GM23338 (cell line): ENCODE measurements around the gene MYO16. TPM values are rescaled to one million over a fixed set of nuclear protein-coding genes. Genes with fewer than 3 reads are reported as not detected.

Source experiments
- ATAC-seq: fragments of 200-7000 bp; cut with Tn5 transposase; 3 replicates; pipeline ENCODE4 v1.9.1; 2020
- DNase-seq: peaks from one replicate; pipeline ENCODE4 v3.0.0-alpha.2; 2015; ENCODE audit warnings: low spot score
- H2AFZ ChIP-seq: fragments of 200-600 bp; sonication (generic); 2 replicates; pipeline ENCODE4 v1.8.0; 2016; ENCODE audit warnings: antibody characterized with exemption, mild to moderate bottlenecking, moderate library complexity
- H3F3A ChIP-seq: fragments of 200-600 bp; sonication (generic); replicated peaks from 2 replicates; pipeline ENCODE4 v1.8.0; 2017; ENCODE audit warnings: antibody characterized with exemption, mixed run types, low read depth
- H3K27ac ChIP-seq: fragments of 200-600 bp; sonication (generic); 2 replicates; pipeline ENCODE4 v1.6.1; 2016; ENCODE audit warnings: low read depth
- H3K27me3 ChIP-seq: fragments of 200-600 bp; sonication (generic); 2 replicates; pipeline ENCODE4 v1.8.0; 2016; ENCODE audit warnings: mild to moderate bottlenecking, mixed run types, moderate library complexity; ENCODE audit not compliant: insufficient read depth
- H3K36me3 ChIP-seq: fragments of 200-600 bp; sonication (generic); 2 replicates; pipeline ENCODE4 v1.8.0; 2016; ENCODE audit warnings: mild to moderate bottlenecking; ENCODE audit not compliant: insufficient read depth
- H3K4me1 ChIP-seq: fragments of 200-600 bp; sonication (generic); 2 replicates; pipeline ENCODE4 v1.8.0; 2016; ENCODE audit warnings: mild to moderate bottlenecking, moderate library complexity; ENCODE audit not compliant: insufficient read depth
- H3K4me2 ChIP-seq: fragments of 200-600 bp; sonication (generic); 2 replicates; pipeline ENCODE4 v1.7.1; 2017; ENCODE audit warnings: mixed run types
- H3K4me3 ChIP-seq: fragments of 200-600 bp; sonication (generic); 2 replicates; pipeline ENCODE4 v1.6.1; 2016; ENCODE audit warnings: mixed run types
- H3K79me2 ChIP-seq: fragments of 200-600 bp; sonication (generic); replicated peaks from 2 replicates; pipeline ENCODE4 v1.8.0; 2017; ENCODE audit warnings: mild to moderate bottlenecking; ENCODE audit not compliant: insufficient read depth
- H3K9me2 ChIP-seq: fragments of 200-600 bp; sonication (generic); 2 replicates; pipeline ENCODE4 v1.8.0; 2017; ENCODE audit not compliant: insufficient read depth
- H4K20me1 ChIP-seq: fragments of 200-600 bp; sonication (generic); replicated peaks from 2 replicates; pipeline ENCODE4 v1.8.0; 2017; ENCODE audit warnings: mild to moderate bottlenecking; ENCODE audit not compliant: insufficient read depth
- H3K27ac Mint-ChIP-seq: 2 replicates; pipeline ENCODE4 v1.8.0; 2020; ENCODE audit warnings: inconsistent platforms, mild to moderate bottlenecking, moderate library complexity, mixed read lengths
- H3K27me3 Mint-ChIP-seq: 3 replicates; pipeline ENCODE4 v1.8.0; 2022; ENCODE audit warnings: low read depth, mild to moderate bottlenecking, moderate library complexity, mixed read lengths, inconsistent platforms; ENCODE audit not compliant: insufficient read depth, poor library complexity
- H3K36me3 Mint-ChIP-seq: 3 replicates; pipeline ENCODE4 v1.8.0; 2021; ENCODE audit warnings: low read depth, mild to moderate bottlenecking, inconsistent platforms, moderate library complexity, mixed read lengths
- H3K4me1 Mint-ChIP-seq: 3 replicates; pipeline ENCODE4 v1.8.0; 2020; ENCODE audit warnings: mild to moderate bottlenecking, inconsistent platforms, mixed read lengths
- H3K4me3 Mint-ChIP-seq: 3 replicates; pipeline ENCODE4 v1.8.0; 2021; ENCODE audit warnings: moderate library complexity, mild to moderate bottlenecking, inconsistent platforms, mixed read lengths
- H3K9me3 Mint-ChIP-seq: 3 replicates; pipeline ENCODE4 v1.8.0; 2020; ENCODE audit warnings: moderate library complexity, mild to moderate bottlenecking, inconsistent platforms, mixed read lengths
- EZH2phosphoT487 ChIP-seq: fragments of 200-600 bp; sonication (generic); IDR thresholded peaks from one replicate; pipeline ENCODE4 v1.8.1; 2018; ENCODE audit warnings: antibody characterized with exemption; ENCODE audit not compliant: unreplicated experiment
- JUNB ChIP-seq: IDR thresholded peaks from one replicate; pipeline ENCODE4 v1.6.1; 2016; ENCODE audit warnings: antibody characterized with exemption; ENCODE audit not compliant: unreplicated experiment
- NANOG ChIP-seq: IDR thresholded peaks from 2 replicates; pipeline ENCODE4 v1.6.1; 2016; ENCODE audit warnings: antibody characterized with exemption, borderline replicate concordance
- POLR2AphosphoS5 ChIP-seq: IDR thresholded peaks from 2 replicates; pipeline ENCODE4 v1.6.1; 2016; ENCODE audit warnings: antibody characterized with exemption, low read depth
- STAT1 ChIP-seq: IDR thresholded peaks from one replicate; pipeline ENCODE4 v1.6.1; 2016; ENCODE audit warnings: antibody characterized with exemption; ENCODE audit not compliant: unreplicated experiment
- ZNF331 ChIP-seq: fragments of 250-450 bp; sonication (Bioruptor Pico); IDR thresholded peaks from 2 replicates; pipeline ENCODE4 v1.5.0; 2020; ENCODE audit warnings: low read depth, mild to moderate bottlenecking, moderate library complexity
- polyA plus RNA-seq: library from polyadenylated mRNA; unstranded; fragments of >200 nt; fragmentation: Nextera tagmentation; extraction: Ambion mirVana; gene quantifications from 2 replicates; pipeline ENCODE4 v1.2.1, GENCODE V29; 2016
- total RNA-seq: library from RNA; depleted of rRNA; stranded (reverse); fragments of >200 nt; shearing (Covaris generic); gene quantifications from 2 replicates; pipeline ENCODE4 v1.2.3, GENCODE V29; 2014
- TF ChIP-seq, protein P1 (sequence below), 2 experiments: fragments of 200-600 bp in 1 of 2; sonication (generic) in 1 of 2; conservative IDR thresholded peaks; 2 replicates each; pipeline versions ENCODE4 v1.5.1 to v1.6.1; 2016 to 2017; ENCODE audit warnings: antibody characterized with exemption in 2 of 2, low read depth in 2 of 2, mild to moderate bottlenecking in 2 of 2, moderate library complexity in 1 of 2
- TF ChIP-seq, protein P2 (sequence below): IDR thresholded peaks from one replicate; pipeline ENCODE4 v1.6.1; 2018; ENCODE audit warnings: antibody characterized with exemption; ENCODE audit not compliant: unreplicated experiment

MYO16 gene
- total and polyA plus RNA-seq, 2 experiments from 2014 or later = 0.10 to 0.13 TPM

DNA sequence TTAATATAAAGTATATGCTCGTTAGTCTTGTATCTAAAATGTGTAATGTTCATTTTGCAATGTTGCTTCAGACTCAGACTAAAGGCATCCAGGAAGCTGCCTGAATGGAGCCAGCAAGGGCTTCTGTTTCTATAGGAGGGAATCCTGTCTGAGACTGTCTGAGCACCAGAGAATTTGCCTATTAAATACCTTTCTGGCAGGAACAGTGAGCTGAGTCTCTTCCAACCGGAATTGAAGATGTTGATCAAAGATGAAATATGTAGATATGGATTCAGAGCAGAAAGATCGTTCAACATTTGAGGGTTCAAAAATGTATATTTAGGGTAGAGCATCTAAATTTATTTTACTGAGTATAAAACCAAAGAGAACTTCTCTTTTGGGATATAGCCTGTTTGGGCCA lies 20.9 kb downstream of the MYO16 start:
- Histone ChIP-seq H3K4me3 (no peak overlapping the region), H3K9me2 (no peaks in the 10 kb centered on the region), H3K27ac (no peak overlapping the region), H3K4me2 (no peak overlapping the region), H2AFZ (no peak overlapping the region), H3K4me1 (no peaks in the 10 kb centered on the region), H3K36me3 (no peaks in the 10 kb centered on the region), H3F3A (no peaks in the 10 kb centered on the region), H3K79me2 (no peaks in the 10 kb centered on the region), H3K27me3 (no peaks in the 10 kb centered on the region), H4K20me1 (no peaks in the 10 kb centered on the region)
- Mint-ChIP-seq H3K36me3 (peaks cover 2% of the 10 kb centered on the region; the same call in 1 of the 3 replicates), H3K9me3 (peaks cover 9% of the 10 kb centered on the region; the same call in 1 of the 3 replicates), H3K27ac (no peak overlapping the region), H3K4me3 (no peak overlapping the region), H3K4me1 (no peaks in the 10 kb centered on the region), H3K27me3 (peaks cover 3% of the 10 kb centered on the region)
- ATAC-seq = no peak
- no peak for TF ChIP-seq STAT1
- DNase-seq = no peak

DNA sequence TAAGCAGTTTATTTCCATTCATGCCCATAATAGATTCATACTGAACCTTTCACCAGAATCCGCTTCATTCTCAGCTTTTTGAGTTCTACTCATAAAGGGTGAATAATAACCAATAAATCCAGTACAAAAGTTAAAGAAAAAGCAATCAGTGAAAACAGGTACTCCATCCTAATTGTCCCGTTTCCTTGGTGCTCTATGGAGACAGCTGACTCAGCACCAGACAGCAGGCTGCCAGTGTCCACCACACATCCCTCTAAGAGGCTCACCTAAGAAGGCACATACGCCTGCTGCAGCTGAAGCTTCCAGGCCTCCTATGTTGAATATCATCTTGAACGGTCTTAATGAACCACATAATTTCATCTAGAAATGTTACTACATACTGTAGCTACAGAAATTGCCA lies 27.3 kb downstream of the MYO16 start:
- no peaks in the 10 kb centered on the region for H3F3A ChIP-seq
- no peak overlapping the region for H3K4me3 ChIP-seq
- H3K9me2 ChIP-seq = no peaks in the 10 kb centered on the region; the same call in 1 of the 2 replicates
- H3K36me3 ChIP-seq = no peaks in the 10 kb centered on the region
- H3K4me1 ChIP-seq = no peaks in the 10 kb centered on the region
- H2AFZ ChIP-seq = no peak overlapping the region
- Mint-ChIP-seq H3K27me3 (peaks cover 3% of the 10 kb centered on the region), H3K4me1 (no peaks in the 10 kb centered on the region), H3K27ac (no peak overlapping the region), H3K9me3 (peaks cover 8% of the 10 kb centered on the region; the same call in 2 of the 3 replicates), H3K36me3 (no peaks in the 10 kb centered on the region; the same call in 2 of the 3 replicates), H3K4me3 (no peak overlapping the region)
- H3K27ac ChIP-seq = no peak overlapping the region
- no peak for TF ChIP-seq POLR2AphosphoS5
- TF ChIP-seq JUNB = no peak
- TF ChIP-seq, protein P1, sequence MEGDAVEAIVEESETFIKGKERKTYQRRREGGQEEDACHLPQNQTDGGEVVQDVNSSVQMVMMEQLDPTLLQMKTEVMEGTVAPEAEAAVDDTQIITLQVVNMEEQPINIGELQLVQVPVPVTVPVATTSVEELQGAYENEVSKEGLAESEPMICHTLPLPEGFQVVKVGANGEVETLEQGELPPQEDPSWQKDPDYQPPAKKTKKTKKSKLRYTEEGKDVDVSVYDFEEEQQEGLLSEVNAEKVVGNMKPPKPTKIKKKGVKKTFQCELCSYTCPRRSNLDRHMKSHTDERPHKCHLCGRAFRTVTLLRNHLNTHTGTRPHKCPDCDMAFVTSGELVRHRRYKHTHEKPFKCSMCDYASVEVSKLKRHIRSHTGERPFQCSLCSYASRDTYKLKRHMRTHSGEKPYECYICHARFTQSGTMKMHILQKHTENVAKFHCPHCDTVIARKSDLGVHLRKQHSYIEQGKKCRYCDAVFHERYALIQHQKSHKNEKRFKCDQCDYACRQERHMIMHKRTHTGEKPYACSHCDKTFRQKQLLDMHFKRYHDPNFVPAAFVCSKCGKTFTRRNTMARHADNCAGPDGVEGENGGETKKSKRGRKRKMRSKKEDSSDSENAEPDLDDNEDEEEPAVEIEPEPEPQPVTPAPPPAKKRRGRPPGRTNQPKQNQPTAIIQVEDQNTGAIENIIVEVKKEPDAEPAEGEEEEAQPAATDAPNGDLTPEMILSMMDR (conservative IDR thresholded peaks at IDR 0.05; ENCODE audit: low read depth in 2 of 2) = no peak
- TF ChIP-seq EZH2phosphoT487 = no peak
- TF ChIP-seq ZNF331 (CRISPR knock-in tag) = no peak
- TF ChIP-seq STAT1 = no peak
- TF ChIP-seq NANOG = no peak
- TF ChIP-seq, protein P2, sequence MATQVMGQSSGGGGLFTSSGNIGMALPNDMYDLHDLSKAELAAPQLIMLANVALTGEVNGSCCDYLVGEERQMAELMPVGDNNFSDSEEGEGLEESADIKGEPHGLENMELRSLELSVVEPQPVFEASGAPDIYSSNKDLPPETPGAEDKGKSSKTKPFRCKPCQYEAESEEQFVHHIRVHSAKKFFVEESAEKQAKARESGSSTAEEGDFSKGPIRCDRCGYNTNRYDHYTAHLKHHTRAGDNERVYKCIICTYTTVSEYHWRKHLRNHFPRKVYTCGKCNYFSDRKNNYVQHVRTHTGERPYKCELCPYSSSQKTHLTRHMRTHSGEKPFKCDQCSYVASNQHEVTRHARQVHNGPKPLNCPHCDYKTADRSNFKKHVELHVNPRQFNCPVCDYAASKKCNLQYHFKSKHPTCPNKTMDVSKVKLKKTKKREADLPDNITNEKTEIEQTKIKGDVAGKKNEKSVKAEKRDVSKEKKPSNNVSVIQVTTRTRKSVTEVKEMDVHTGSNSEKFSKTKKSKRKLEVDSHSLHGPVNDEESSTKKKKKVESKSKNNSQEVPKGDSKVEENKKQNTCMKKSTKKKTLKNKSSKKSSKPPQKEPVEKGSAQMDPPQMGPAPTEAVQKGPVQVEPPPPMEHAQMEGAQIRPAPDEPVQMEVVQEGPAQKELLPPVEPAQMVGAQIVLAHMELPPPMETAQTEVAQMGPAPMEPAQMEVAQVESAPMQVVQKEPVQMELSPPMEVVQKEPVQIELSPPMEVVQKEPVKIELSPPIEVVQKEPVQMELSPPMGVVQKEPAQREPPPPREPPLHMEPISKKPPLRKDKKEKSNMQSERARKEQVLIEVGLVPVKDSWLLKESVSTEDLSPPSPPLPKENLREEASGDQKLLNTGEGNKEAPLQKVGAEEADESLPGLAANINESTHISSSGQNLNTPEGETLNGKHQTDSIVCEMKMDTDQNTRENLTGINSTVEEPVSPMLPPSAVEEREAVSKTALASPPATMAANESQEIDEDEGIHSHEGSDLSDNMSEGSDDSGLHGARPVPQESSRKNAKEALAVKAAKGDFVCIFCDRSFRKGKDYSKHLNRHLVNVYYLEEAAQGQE = no peak
- ATAC-seq (no peak), DNase-seq (no peak)
- H3K4me2 ChIP-seq = no peak overlapping the region
- H3K27me3 ChIP-seq = no peaks in the 10 kb centered on the region
- H4K20me1 ChIP-seq = no peaks in the 10 kb centered on the region
- H3K79me2 ChIP-seq = no peaks in the 10 kb centered on the region
